H1 (cell line): ENCODE data around the gene NDUFS5.
"Not testable (repeated sequence)": the region's sequence is repeated elsewhere in the genome, so short reads cannot be mapped to it uniquely, and the experiment has no call there.

Experiments
- BRCA1 ChIP-seq: IDR thresholded peaks from 2 replicates; pipeline ENCODE4 v1.6.1; 2012; ENCODE audit warnings: low read depth, low read length, improper control_type of control experiment
- CTCF ChIP-seq, 3 experiments: IDR thresholded peaks; 1 replicate in 2 of 3; 2 replicates in 1 of 3; pipeline versions ENCODE4 v1.5.1 to v1.6.1; 2011; ENCODE audit warnings: low read length in 3 of 3, mild to moderate bottlenecking in 3 of 3, inconsistent platforms in 2 of 3, low read depth in 1 of 3, moderate library complexity in 1 of 3; ENCODE audit not compliant: insufficient read depth in 1 of 3; ENCODE audit errors: control extremely low read depth in 1 of 3
- EZH2 ChIP-seq: fragments of 200-600 bp; sonication (generic); IDR thresholded peaks from 2 replicates; pipeline ENCODE4 v1.7.1; 2012; ENCODE audit warnings: low read depth, mild to moderate bottlenecking, moderate library complexity, low read length, inconsistent platforms; ENCODE audit not compliant: severe bottlenecking
- JUN ChIP-seq: IDR thresholded peaks from 2 replicates; pipeline ENCODE4 v1.6.1; 2011; ENCODE audit warnings: low read depth, mild to moderate bottlenecking, improper control_type of control experiment, low read length
- PHF8 ChIP-seq: fragments of 200-600 bp; sonication (generic); conservative IDR thresholded peaks from 2 replicates; pipeline ENCODE4 v1.7.1; 2012; ENCODE audit warnings: low read depth, mild to moderate bottlenecking, inconsistent platforms, low read length, moderate library complexity
- POLR2A ChIP-seq, 2 experiments: IDR thresholded peaks; 1 replicate in 1 of 2; 2 replicates in 1 of 2; pipeline ENCODE4 v1.6.1; 2011; ENCODE audit warnings: low read depth in 2 of 2, low read length in 2 of 2, mild to moderate bottlenecking in 2 of 2; ENCODE audit errors: control extremely low read depth in 1 of 2
- RAD21 ChIP-seq, 2 experiments: IDR thresholded peaks in 1 of 2; conservative IDR thresholded peaks in 1 of 2; 2 replicates each; pipeline ENCODE4 v1.6.1; 2011; ENCODE audit warnings: low read depth in 2 of 2, low read length in 2 of 2, improper control_type of control experiment in 1 of 2, inconsistent platforms in 1 of 2, mild to moderate bottlenecking in 1 of 2, moderate library complexity in 1 of 2
- RBBP5 ChIP-seq: IDR thresholded peaks from 2 replicates; pipeline ENCODE4 v1.7.1; 2012; ENCODE audit warnings: low read depth, mild to moderate bottlenecking, inconsistent platforms, low read length, moderate library complexity, borderline replicate concordance
- SAP30 ChIP-seq: fragments of 300-600 bp; sonication (generic); IDR thresholded peaks from 2 replicates; pipeline ENCODE4 v1.7.1; 2012; ENCODE audit warnings: low read length, moderate library complexity, mild to moderate bottlenecking, inconsistent platforms; ENCODE audit not compliant: insufficient read depth, insufficient replicate concordance
- TCF12 ChIP-seq: IDR thresholded peaks from 2 replicates; pipeline ENCODE4 v1.6.1; 2011; ENCODE audit warnings: low read depth, mild to moderate bottlenecking, low read length
- USF2 ChIP-seq: IDR thresholded peaks from 2 replicates; pipeline ENCODE4 v1.6.1; 2011; ENCODE audit warnings: low read length, improper control_type of control experiment
- TF ChIP-seq, protein P1 (sequence below): IDR thresholded peaks from 2 replicates; pipeline ENCODE4 v1.6.1; 2011; ENCODE audit warnings: low read depth, mild to moderate bottlenecking, low read length; ENCODE audit not compliant: insufficient read depth

- not testable (repeated sequence) for TF ChIP-seq RAD21 (IDR thresholded peaks at IDR 0.05 in 1 of 2, conservative IDR thresholded peaks at IDR 0.05 in 1 of 2; ENCODE audit: low read depth in 2 of 2, low read length in 2 of 2); USF2; BRCA1; PHF8; CTCF (IDR thresholded peaks at IDR 0.05; ENCODE audit: control extremely low read depth in 1 of 3, insufficient read depth in 1 of 3, low read depth in 1 of 3, low read length in 3 of 3); POLR2A (IDR thresholded peaks at IDR 0.05; ENCODE audit: control extremely low read depth in 1 of 2, low read depth in 2 of 2, low read length in 2 of 2); EZH2; SAP30; TCF12; JUN; RBBP5
- TF ChIP-seq, protein P1, sequence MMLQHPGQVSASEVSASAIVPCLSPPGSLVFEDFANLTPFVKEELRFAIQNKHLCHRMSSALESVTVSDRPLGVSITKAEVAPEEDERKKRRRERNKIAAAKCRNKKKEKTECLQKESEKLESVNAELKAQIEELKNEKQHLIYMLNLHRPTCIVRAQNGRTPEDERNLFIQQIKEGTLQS = not testable (repeated sequence)
Observed at GRCh38 chr1:39061516-39061915, 35.4 kb downstream of the NDUFS5 start.
